PFSK-1 (cell line): ENCODE results near the gene HEPACAM.

Experiments
- FOXP2 ChIP-seq: optimal IDR thresholded peaks from 2 replicates; pipeline ENCODE3; 2011; ENCODE audit warnings: borderline replicate concordance, control low read depth, inconsistent platforms; ENCODE audit not compliant: insufficient read depth; ENCODE audit errors: extremely low read length, extremely low read depth
- POLR2AphosphoS5 ChIP-seq: IDR thresholded peaks from 2 replicates; pipeline ENCODE4 v1.6.1; 2012; ENCODE audit warnings: low read depth, mild to moderate bottlenecking, control low read depth, low read length, moderate library complexity
- SIN3A ChIP-seq: IDR thresholded peaks from 2 replicates; pipeline ENCODE4 v1.6.1; 2012; ENCODE audit warnings: mild to moderate bottlenecking, low read length, moderate library complexity, borderline replicate concordance; ENCODE audit not compliant: insufficient read depth
- TAF1 ChIP-seq: IDR thresholded peaks from 2 replicates; pipeline ENCODE4 v1.6.1; 2012; ENCODE audit warnings: low read length, control low read depth, borderline replicate concordance; ENCODE audit not compliant: insufficient read depth
- TF ChIP-seq, protein P1 (sequence below), 2 experiments: IDR thresholded peaks; 2 replicates each; pipeline versions ENCODE4 v1.6.1 to v1.8.0; 2011 to 2012; ENCODE audit warnings: low read depth in 2 of 2, low read length in 2 of 2, control low read depth in 1 of 2, inconsistent platforms in 1 of 2, mild to moderate bottlenecking in 1 of 2, moderate library complexity in 1 of 2; ENCODE audit not compliant: insufficient read depth in 1 of 2

- TF ChIP-seq POLR2AphosphoS5, result no peak
- TF ChIP-seq TAF1, result no peak
- TF ChIP-seq, protein P1, sequence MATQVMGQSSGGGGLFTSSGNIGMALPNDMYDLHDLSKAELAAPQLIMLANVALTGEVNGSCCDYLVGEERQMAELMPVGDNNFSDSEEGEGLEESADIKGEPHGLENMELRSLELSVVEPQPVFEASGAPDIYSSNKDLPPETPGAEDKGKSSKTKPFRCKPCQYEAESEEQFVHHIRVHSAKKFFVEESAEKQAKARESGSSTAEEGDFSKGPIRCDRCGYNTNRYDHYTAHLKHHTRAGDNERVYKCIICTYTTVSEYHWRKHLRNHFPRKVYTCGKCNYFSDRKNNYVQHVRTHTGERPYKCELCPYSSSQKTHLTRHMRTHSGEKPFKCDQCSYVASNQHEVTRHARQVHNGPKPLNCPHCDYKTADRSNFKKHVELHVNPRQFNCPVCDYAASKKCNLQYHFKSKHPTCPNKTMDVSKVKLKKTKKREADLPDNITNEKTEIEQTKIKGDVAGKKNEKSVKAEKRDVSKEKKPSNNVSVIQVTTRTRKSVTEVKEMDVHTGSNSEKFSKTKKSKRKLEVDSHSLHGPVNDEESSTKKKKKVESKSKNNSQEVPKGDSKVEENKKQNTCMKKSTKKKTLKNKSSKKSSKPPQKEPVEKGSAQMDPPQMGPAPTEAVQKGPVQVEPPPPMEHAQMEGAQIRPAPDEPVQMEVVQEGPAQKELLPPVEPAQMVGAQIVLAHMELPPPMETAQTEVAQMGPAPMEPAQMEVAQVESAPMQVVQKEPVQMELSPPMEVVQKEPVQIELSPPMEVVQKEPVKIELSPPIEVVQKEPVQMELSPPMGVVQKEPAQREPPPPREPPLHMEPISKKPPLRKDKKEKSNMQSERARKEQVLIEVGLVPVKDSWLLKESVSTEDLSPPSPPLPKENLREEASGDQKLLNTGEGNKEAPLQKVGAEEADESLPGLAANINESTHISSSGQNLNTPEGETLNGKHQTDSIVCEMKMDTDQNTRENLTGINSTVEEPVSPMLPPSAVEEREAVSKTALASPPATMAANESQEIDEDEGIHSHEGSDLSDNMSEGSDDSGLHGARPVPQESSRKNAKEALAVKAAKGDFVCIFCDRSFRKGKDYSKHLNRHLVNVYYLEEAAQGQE (IDR thresholded peaks at IDR 0.05; ENCODE audit: insufficient read depth in 1 of 2, low read depth in 2 of 2, low read length in 2 of 2), result no peak
- no peak for TF ChIP-seq SIN3A
- no peak for TF ChIP-seq FOXP2
Observed at GRCh38 chr11:124877910-124878758, 57.7 kb downstream of the HEPACAM start.
